Loucy (cell line): Measurements from ENCODE around the gene ERP44.

Source experiments
- EZH2phosphoT487 ChIP-seq: fragments of 200-600 bp; IDR thresholded peaks from 2 replicates; pipeline ENCODE4 v1.6.1; 2018; ENCODE audit warnings: antibody characterized with exemption, mild to moderate bottlenecking, moderate library complexity, borderline replicate concordance
- TF ChIP-seq, protein P1 (sequence below): fragments of 200-600 bp; sonication (generic); conservative IDR thresholded peaks from 2 replicates; pipeline ENCODE4 v1.5.1; 2014; ENCODE audit warnings: mild to moderate bottlenecking, antibody characterized with exemption, low read length

- TF ChIP-seq, protein P1, sequence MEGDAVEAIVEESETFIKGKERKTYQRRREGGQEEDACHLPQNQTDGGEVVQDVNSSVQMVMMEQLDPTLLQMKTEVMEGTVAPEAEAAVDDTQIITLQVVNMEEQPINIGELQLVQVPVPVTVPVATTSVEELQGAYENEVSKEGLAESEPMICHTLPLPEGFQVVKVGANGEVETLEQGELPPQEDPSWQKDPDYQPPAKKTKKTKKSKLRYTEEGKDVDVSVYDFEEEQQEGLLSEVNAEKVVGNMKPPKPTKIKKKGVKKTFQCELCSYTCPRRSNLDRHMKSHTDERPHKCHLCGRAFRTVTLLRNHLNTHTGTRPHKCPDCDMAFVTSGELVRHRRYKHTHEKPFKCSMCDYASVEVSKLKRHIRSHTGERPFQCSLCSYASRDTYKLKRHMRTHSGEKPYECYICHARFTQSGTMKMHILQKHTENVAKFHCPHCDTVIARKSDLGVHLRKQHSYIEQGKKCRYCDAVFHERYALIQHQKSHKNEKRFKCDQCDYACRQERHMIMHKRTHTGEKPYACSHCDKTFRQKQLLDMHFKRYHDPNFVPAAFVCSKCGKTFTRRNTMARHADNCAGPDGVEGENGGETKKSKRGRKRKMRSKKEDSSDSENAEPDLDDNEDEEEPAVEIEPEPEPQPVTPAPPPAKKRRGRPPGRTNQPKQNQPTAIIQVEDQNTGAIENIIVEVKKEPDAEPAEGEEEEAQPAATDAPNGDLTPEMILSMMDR = no peak
- no peak for TF ChIP-seq EZH2phosphoT487
Observed at GRCh38 chr9:100030548-100030947, 68.3 kb downstream of the ERP44 start.
